K562 (cell line): ENCODE measurements around the gene EFS. TPM values are rescaled to one million over a fixed set of nuclear protein-coding genes. Genes with fewer than 3 reads are reported as not detected.

Source experiments
- E2F5 ChIP-seq: sonication (generic); formaldehyde crosslinking; IDR thresholded peaks from 2 replicates; pipeline ENCODE4 v1.8.0; 2022; ENCODE audit warnings: mild to moderate bottlenecking, missing genetic modification reagents
- ELF2 ChIP-seq: fragments of 250-450 bp; sonication (Bioruptor Pico); IDR thresholded peaks from 2 replicates; pipeline ENCODE4 v1.5.0; 2021; ENCODE audit warnings: mild to moderate bottlenecking
- POU5F1 ChIP-seq: fragments of 150-350 bp; IDR thresholded peaks from 2 replicates; pipeline ENCODE4 v1.6.1; 2014; ENCODE audit warnings: borderline replicate concordance, low read length, low read depth, mild to moderate bottlenecking; ENCODE audit not compliant: partially characterized antibody
- SRSF1 ChIP-seq: fragments of 200-400 bp; formaldehyde crosslinking; IDR thresholded peaks from 2 replicates; pipeline ENCODE4 v1.6.1; 2017; ENCODE audit warnings: mild to moderate bottlenecking, low read depth, low read length, moderate library complexity
- ZKSCAN3 ChIP-seq: fragments of 250-450 bp; sonication (Bioruptor Pico); IDR thresholded peaks from 2 replicates; pipeline ENCODE4 v1.4.0; 2020
- ZNF316 ChIP-seq: fragments of 450-650 bp; IDR thresholded peaks from 2 replicates; pipeline ENCODE4 v1.6.1; 2016
- ZNF318 ChIP-seq, 2 experiments: fragments of 450-650 bp; IDR thresholded peaks; 2 replicates each; pipeline ENCODE4 v1.6.1; 2016; ENCODE audit warnings: mild to moderate bottlenecking in 2 of 2, borderline replicate concordance in 1 of 2, low read depth in 1 of 2, moderate library complexity in 1 of 2
- ZNF445 ChIP-seq: fragments of 250-450 bp; sonication (Bioruptor Pico); IDR thresholded peaks from 2 replicates; pipeline ENCODE4 v1.4.0; 2020; ENCODE audit warnings: low read depth, mild to moderate bottlenecking, moderate library complexity
- polyA plus RNA-seq, 8 experiments: library from polyadenylated mRNA; depleted of rRNA in 4 of 8; stranded (reverse) in 5 of 8; unstranded in 3 of 8; fragments of >200 nt; fragmentation: Nextera tagmentation in 2 of 8; fragmentation: Illumina TruSeq in 1 of 8; extraction: Ambion mirVana in 2 of 8; extraction: Trizol in 1 of 8; gene quantifications; 2 replicates each; pipeline versions ENCODE4 v1.2.1 to v1.2.3, GENCODE V29; 2011 to 2014; ENCODE audit warnings: inconsistent platforms in 1 of 8, missing spikeins in 1 of 8
- total RNA-seq, 7 experiments: library from RNA; depleted of rRNA in 6 of 7; stranded (reverse); fragments of >200 nt in 6 of 7; fragmentation: Illumina TruSeq in 2 of 7; extraction: Trizol in 2 of 7; gene quantifications; 2 replicates each; pipeline versions ENCODE4 v1.2.1 to v1.2.3, GENCODE V29; 2011 to 2021; ENCODE audit warnings: low replicate concordance in 1 of 7
- TF ChIP-seq, protein P1 (sequence below): fragments of 250-450 bp; sonication (Bioruptor Pico); IDR thresholded peaks from 2 replicates; pipeline ENCODE4 v1.5.1; 2021; ENCODE audit warnings: mild to moderate bottlenecking
- TF ChIP-seq, protein P2 (sequence below): fragments of 250-450 bp; sonication (Bioruptor Pico); IDR thresholded peaks from 2 replicates; pipeline ENCODE4 v1.5.0; 2021; ENCODE audit warnings: mild to moderate bottlenecking, borderline replicate concordance

EFS gene
- total and polyA plus RNA-seq, 9 of the 15 experiments (the other 6 are each of a cell fraction or from before 2014, with no cell fraction given) = 0.01 to 0.03 TPM; not detected in 7

DNA sequence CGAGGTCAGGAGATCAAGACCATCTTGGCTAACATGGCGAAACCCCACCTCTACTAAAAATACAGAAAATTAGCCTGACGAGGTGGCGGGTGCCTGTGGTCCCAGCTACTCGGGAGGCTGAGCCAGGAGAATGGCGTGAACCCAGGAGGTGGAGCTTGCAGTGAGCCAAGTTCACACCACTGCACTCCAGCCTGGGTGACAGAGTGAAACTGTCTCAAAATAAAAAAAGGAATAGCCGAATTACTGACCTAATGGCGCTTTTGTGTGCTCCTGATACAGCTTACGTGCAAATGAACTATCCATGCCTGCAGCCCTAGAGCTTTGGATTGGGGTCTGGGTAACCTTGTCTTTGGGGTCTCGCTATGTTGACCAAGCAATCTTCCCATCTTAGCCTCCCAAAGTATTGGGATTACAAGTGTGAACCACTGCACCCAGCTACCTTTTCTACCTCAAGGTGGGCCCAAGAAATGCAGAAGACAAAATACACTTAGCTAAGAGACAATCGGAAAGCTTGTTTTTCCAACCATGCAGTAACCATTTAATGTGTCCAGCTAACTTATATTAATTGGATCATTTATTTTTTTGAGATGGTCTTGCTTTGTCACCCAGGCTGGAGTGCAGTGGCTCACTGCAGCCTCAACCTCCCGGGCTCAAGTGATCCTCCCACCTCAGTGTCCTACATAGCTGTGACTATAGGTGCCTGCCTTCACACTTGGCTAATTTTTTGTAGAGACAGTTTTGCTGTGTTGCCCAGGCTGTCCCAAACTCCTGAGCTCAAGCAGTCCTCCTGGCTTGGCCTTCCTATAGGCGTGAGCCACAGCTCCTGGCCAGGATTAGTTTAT is 38.3 kb downstream of the EFS start (continued):
- no peak for TF ChIP-seq ZNF318 (IDR thresholded peaks at IDR 0.05; ENCODE audit: borderline replicate concordance in 1 of 2, low read depth in 1 of 2)
- TF ChIP-seq E2F5 = no peak
- TF ChIP-seq, protein P1, sequence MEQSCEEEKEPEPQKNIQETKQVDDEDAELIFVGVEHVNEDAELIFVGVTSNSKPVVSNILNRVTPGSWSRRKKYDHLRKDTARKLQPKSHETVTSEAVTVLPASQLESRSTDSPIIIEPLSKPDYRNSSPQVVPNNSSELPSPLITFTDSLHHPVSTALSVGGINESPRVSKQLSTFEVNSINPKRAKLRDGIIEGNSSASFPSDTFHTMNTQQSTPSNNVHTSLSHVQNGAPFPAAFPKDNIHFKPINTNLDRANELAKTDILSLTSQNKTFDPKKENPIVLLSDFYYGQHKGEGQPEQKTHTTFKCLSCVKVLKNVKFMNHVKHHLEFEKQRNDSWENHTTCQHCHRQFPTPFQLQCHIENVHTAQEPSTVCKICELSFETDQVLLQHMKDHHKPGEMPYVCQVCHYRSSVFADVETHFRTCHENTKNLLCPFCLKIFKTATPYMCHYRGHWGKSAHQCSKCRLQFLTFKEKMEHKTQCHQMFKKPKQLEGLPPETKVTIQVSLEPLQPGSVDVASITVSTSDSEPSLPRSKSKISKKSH = 0 out of 2 replicates have a peak, but pooled peaks have one; percentile 11
- TF ChIP-seq ZKSCAN3 (CRISPR knock-in tag) = no peak
- TF ChIP-seq SRSF1 = no peak
- peak; percentile 64; the same call in 1 of the 2 replicates for TF ChIP-seq ELF2 (CRISPR knock-in tag)
- no peak for TF ChIP-seq ZNF316
- no peak for TF ChIP-seq POU5F1
- TF ChIP-seq ZNF445 (CRISPR knock-in tag) = no peak
- TF ChIP-seq, protein P2, sequence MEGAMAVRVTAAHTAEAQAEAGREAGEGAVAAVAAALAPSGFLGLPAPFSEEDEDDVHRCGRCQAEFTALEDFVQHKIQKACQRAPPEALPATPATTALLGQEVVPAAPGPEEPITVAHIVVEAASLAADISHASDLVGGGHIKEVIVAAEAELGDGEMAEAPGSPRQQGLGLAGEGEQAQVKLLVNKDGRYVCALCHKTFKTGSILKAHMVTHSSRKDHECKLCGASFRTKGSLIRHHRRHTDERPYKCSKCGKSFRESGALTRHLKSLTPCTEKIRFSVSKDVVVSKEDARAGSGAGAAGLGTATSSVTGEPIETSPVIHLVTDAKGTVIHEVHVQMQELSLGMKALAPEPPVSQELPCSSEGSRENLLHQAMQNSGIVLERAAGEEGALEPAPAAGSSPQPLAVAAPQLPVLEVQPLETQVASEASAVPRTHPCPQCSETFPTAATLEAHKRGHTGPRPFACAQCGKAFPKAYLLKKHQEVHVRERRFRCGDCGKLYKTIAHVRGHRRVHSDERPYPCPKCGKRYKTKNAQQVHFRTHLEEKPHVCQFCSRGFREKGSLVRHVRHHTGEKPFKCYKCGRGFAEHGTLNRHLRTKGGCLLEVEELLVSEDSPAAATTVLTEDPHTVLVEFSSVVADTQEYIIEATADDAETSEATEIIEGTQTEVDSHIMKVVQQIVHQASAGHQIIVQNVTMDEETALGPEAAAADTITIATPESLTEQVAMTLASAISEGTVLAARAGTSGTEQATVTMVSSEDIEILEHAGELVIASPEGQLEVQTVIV (CRISPR knock-in tag) = no peak
